ENCODE results near the gene XIAP. TPM values are rescaled to one million over a fixed set of nuclear protein-coding genes. Genes with fewer than 3 reads are reported as not detected.
A peak's percentile ranks its signal among the peaks of the same experiment; 100 is the strongest.

The XIAP gene
- total and polyA plus RNA-seq, 2 experiments from 2014 or later = 12.8 to 25.5 TPM

GRCh38 chrX:123959281-123960063, 99.6 kb downstream of the XIAP start (continued):
- TF ChIP-seq ZNF462 (CRISPR knock-in tag; IDR thresholded peaks at IDR 0.05) (no peak), EZH2 (IDR thresholded peaks at IDR 0.05; ENCODE audit: low read depth, unreplicated experiment) (no peak), STAT1 (IDR thresholded peaks at IDR 0.05; ENCODE audit: unreplicated experiment) (no peak), JUNB (IDR thresholded peaks at IDR 0.05; ENCODE audit: unreplicated experiment) (no peak), ZNF114 (CRISPR knock-in tag; IDR thresholded peaks at IDR 0.05) (no peak), ZNF331 (CRISPR knock-in tag; IDR thresholded peaks at IDR 0.05; ENCODE audit: low read depth) (no peak), POLR2AphosphoS5 (IDR thresholded peaks at IDR 0.05; ENCODE audit: low read depth) (no peak)

GRCh38 chrX:123960956-123961267, 101.1 kb downstream of the XIAP start:
- Histone ChIP-seq H3K4me2 (peak overlapping the region; percentile 76), H3K36me3 (ENCODE audit: insufficient read depth) (no peaks in the 10 kb centered on the region), H3F3A (replicated peaks; ENCODE audit: low read depth) (0 out of 2 replicates have a peak, but pooled peaks cover 3% of the 10 kb centered on the region), H3K9me2 (ENCODE audit: insufficient read depth) (no peaks in the 10 kb centered on the region), H4K20me1 (replicated peaks; ENCODE audit: insufficient read depth) (no peaks in the 10 kb centered on the region; the same call in 1 of the 2 replicates), H3K27me3 (ENCODE audit: insufficient read depth) (no peaks in the 10 kb centered on the region), H2AFZ (no peak overlapping the region), H3K27ac (ENCODE audit: low read depth) (peak overlapping the region; percentile 100), H3K4me1 (ENCODE audit: insufficient read depth) (0 out of 2 replicates have a peak, but pooled peaks cover 8% of the 10 kb centered on the region), H3K4me3 (peak overlapping the region; percentile 80), H3K79me2 (replicated peaks; ENCODE audit: insufficient read depth) (peaks cover 44% of the 10 kb centered on the region)
- H3K9me3 Mint-ChIP-seq = no peaks in the 10 kb centered on the region; the same call in 2 of the 3 replicates
- DNase-seq (ENCODE audit: low spot score) = no peak
- peak overlapping the region; percentile 99 for H3K27ac Mint-ChIP-seq
- H3K36me3 Mint-ChIP-seq (ENCODE audit: low read depth) = peaks cover 11% of the 10 kb centered on the region
- H3K4me3 Mint-ChIP-seq = peak overlapping the region; percentile 97
- peaks cover 16% of the 10 kb centered on the region for H3K4me1 Mint-ChIP-seq
- H3K27me3 Mint-ChIP-seq (ENCODE audit: insufficient read depth, low read depth, poor library complexity) = peaks cover 22% of the 10 kb centered on the region
- ATAC-seq = no peak
- no peak for TF ChIP-seq CTCF (conservative IDR thresholded peaks at IDR 0.05; ENCODE audit: low read depth in 2 of 2)
- no peak for TF ChIP-seq STAT1 (IDR thresholded peaks at IDR 0.05; ENCODE audit: unreplicated experiment)
- no peak for TF ChIP-seq ZNF114 (CRISPR knock-in tag; IDR thresholded peaks at IDR 0.05)
- TF ChIP-seq EZH2 (IDR thresholded peaks at IDR 0.05; ENCODE audit: low read depth, unreplicated experiment) = no peak
- no peak for TF ChIP-seq CREB1 (CRISPR knock-in tag; IDR thresholded peaks at IDR 0.05; ENCODE audit: low read depth)
- TF ChIP-seq ZNF331 (CRISPR knock-in tag; IDR thresholded peaks at IDR 0.05; ENCODE audit: low read depth) = no peak
- TF ChIP-seq REST (IDR thresholded peaks at IDR 0.05; ENCODE audit: unreplicated experiment) = no peak
- TF ChIP-seq EZH2phosphoT487 (IDR thresholded peaks at IDR 0.05; ENCODE audit: unreplicated experiment) = no peak
- no peak for TF ChIP-seq JUNB (IDR thresholded peaks at IDR 0.05; ENCODE audit: unreplicated experiment)
